NCI-H1694 treated with DMSO at 0.1 percent for 48 hours (cell line): ENCODE measurements around the gene PCNX2.

Experiments used
- DNase-seq: peaks from one replicate; lab custom pipeline; 2025; lab: John Stamatoyannopoulos, UW

PCNX2 gene

GRCh38 chr1:233261206-233261605, 34.3 kb downstream of the PCNX2 start:
- no peak for DNase-seq

GRCh38 chr1:233257786-233258185, 37.7 kb downstream of the PCNX2 start:
- no peak for DNase-seq

GRCh38 chr1:233256789-233257188, 38.7 kb downstream of the PCNX2 start:
- DNase-seq, result no peak

GRCh38 chr1:233256191-233256590, 39.3 kb downstream of the PCNX2 start:
- DNase-seq, result no peak

- no peak for DNase-seq
Measured at GRCh38 chr1:233255145-233255544, 40.4 kb downstream of the PCNX2 start.

GRCh38 chr1:233253832-233254331, 41.6 kb downstream of the PCNX2 start:
- DNase-seq, result no peak

- DNase-seq, result no peak
Measured at GRCh38 chr1:233253231-233253831, 42.2 kb downstream of the PCNX2 start.

GRCh38 chr1:233252441-233252840, 43.1 kb downstream of the PCNX2 start:
- DNase-seq, result no peak

GRCh38 chr1:233251201-233251720, 44.3 kb downstream of the PCNX2 start:
- DNase-seq, result no peak

- DNase-seq, result no peak
Measured at GRCh38 chr1:233248014-233248413, 47.5 kb downstream of the PCNX2 start.

GRCh38 chr1:233246965-233247364, 48.6 kb downstream of the PCNX2 start:
- no peak for DNase-seq

GRCh38 chr1:233245191-233245765, 50.2 kb downstream of the PCNX2 start:
- DNase-seq, result no peak

GRCh38 chr1:233244183-233244582, 51.3 kb downstream of the PCNX2 start:
- DNase-seq, result no peak

GRCh38 chr1:233242827-233243483, 52.6 kb downstream of the PCNX2 start:
- DNase-seq, result no peak

- DNase-seq, result no peak
Measured at GRCh38 chr1:233241759-233242158, 53.8 kb downstream of the PCNX2 start.

- DNase-seq, result peak; percentile 35
Measured at GRCh38 chr1:233240829-233241682, 54.5 kb downstream of the PCNX2 start.

- no peak for DNase-seq
Measured at GRCh38 chr1:233240371-233240770, 55.2 kb downstream of the PCNX2 start.

GRCh38 chr1:233238884-233239431, 56.6 kb downstream of the PCNX2 start:
- peak; percentile 20 for DNase-seq

- DNase-seq, result no peak
Measured at GRCh38 chr1:233237647-233238046, 57.9 kb downstream of the PCNX2 start.

- no peak for DNase-seq
Measured at GRCh38 chr1:233233508-233234040, 62.0 kb downstream of the PCNX2 start.

- DNase-seq, result no peak
Measured at GRCh38 chr1:233230011-233230410, 65.5 kb downstream of the PCNX2 start.

GRCh38 chr1:233229288-233229687, 66.2 kb downstream of the PCNX2 start:
- no peak for DNase-seq
